Common myeloid progenitor, CD34-positive (primary cell): Measurements from ENCODE around the gene ARHGAP36. TPM values are rescaled to one million over a fixed set of nuclear protein-coding genes. Genes with fewer than 3 reads are reported as not detected.

Source experiments
- CTCF ChIA-PET: fragments of 350-600 bp; sonication (Branson Sonifier 250); formaldehyde crosslinking; loops from one replicate; lab custom pipeline; 2021; ENCODE audit warnings: antibody characterized with exemption; lab: Charles Lee
- POLR2A ChIA-PET: fragments of 350-600 bp; sonication (Branson Sonifier 250); formaldehyde crosslinking; loops from one replicate; lab custom pipeline; 2021; ENCODE audit warnings: antibody characterized with exemption; lab: Charles Lee
- DNase-seq, 3 donors: peaks; one replicate each; pipeline versions ENCODE4 v3.0.0 to v3.0.0-alpha.2; 2013
- H3K27ac ChIP-seq, 2 experiments: 1 replicate in 1 of 2; 2 replicates in 1 of 2; pipeline ENCODE4 v1.7.0; 2013; ENCODE audit warnings: inconsistent platforms in 2 of 2, low read length in 2 of 2, mild to moderate bottlenecking in 2 of 2, low read depth in 1 of 2, moderate library complexity in 1 of 2; ENCODE audit not compliant: severe bottlenecking in 2 of 2, insufficient read depth in 1 of 2, poor library complexity in 1 of 2
- H3K27me3 ChIP-seq, 5 experiments: replicated peaks in 2 of 5; 1 replicate in 3 of 5; 2 replicates in 2 of 5; pipeline versions ENCODE4 v1.6.1 to v1.7.0; 2013; ENCODE audit warnings: low read length in 4 of 5, mild to moderate bottlenecking in 2 of 5, moderate library complexity in 2 of 5, inconsistent platforms in 1 of 5; ENCODE audit not compliant: insufficient read depth in 5 of 5, control insufficient read depth in 4 of 5
- H3K36me3 ChIP-seq, 4 experiments: 1 replicate in 2 of 4; 2 replicates in 2 of 4; pipeline versions ENCODE4 v1.6.1 to v1.7.0; 2013; ENCODE audit warnings: low read length in 3 of 4, control low read depth in 1 of 4, mild to moderate bottlenecking in 1 of 4; ENCODE audit not compliant: control insufficient read depth in 4 of 4, insufficient read depth in 4 of 4
- H3K4me1 ChIP-seq, 4 experiments: 1 replicate in 3 of 4; 2 replicates in 1 of 4; pipeline versions ENCODE4 v1.6.1 to v1.7.1; 2013; ENCODE audit warnings: low read length in 3 of 4, mild to moderate bottlenecking in 3 of 4, control low read depth in 1 of 4, inconsistent platforms in 1 of 4, moderate library complexity in 1 of 4; ENCODE audit not compliant: control insufficient read depth in 4 of 4, insufficient read depth in 4 of 4; ENCODE audit errors: control extremely low read depth in 1 of 4
- H3K4me3 ChIP-seq, 7 experiments: 1 replicate in 4 of 7; 2 replicates in 3 of 7; pipeline versions ENCODE4 v1.5.1 to v1.7.0; 2013; ENCODE audit warnings: mild to moderate bottlenecking in 7 of 7, low read length in 6 of 7, moderate library complexity in 6 of 7, inconsistent platforms in 2 of 7, low read depth in 2 of 7, control low read depth in 1 of 7; ENCODE audit not compliant: insufficient read depth in 4 of 7, control insufficient read depth in 1 of 7; ENCODE audit errors: extremely low read depth in 1 of 7
- H3K9me3 ChIP-seq, 5 experiments: 1 replicate in 4 of 5; 2 replicates in 1 of 5; pipeline versions ENCODE4 v1.6.1 to v1.7.1; 2013; ENCODE audit warnings: low read length in 4 of 5, mild to moderate bottlenecking in 2 of 5, inconsistent platforms in 1 of 5, low read depth in 1 of 5, moderate library complexity in 1 of 5; ENCODE audit not compliant: control insufficient read depth in 4 of 5, insufficient read depth in 2 of 5; ENCODE audit errors: control extremely low read depth in 1 of 5
- WGBS: methylation state at CpG from one replicate; pipeline ENCODE4 v1.1.5; 2013; ENCODE audit not compliant: insufficient coverage; 5-methylcytosine and 5-hydroxymethylcytosine counted together
- polyA plus RNA-seq: library from polyadenylated mRNA; unstranded; fragments of 120-200 nt; gene quantifications from one replicate; pipeline ENCODE4 v1.2.1, GENCODE V29; 2013

The ARHGAP36 gene
- not detected for polyA plus RNA-seq

DNA sequence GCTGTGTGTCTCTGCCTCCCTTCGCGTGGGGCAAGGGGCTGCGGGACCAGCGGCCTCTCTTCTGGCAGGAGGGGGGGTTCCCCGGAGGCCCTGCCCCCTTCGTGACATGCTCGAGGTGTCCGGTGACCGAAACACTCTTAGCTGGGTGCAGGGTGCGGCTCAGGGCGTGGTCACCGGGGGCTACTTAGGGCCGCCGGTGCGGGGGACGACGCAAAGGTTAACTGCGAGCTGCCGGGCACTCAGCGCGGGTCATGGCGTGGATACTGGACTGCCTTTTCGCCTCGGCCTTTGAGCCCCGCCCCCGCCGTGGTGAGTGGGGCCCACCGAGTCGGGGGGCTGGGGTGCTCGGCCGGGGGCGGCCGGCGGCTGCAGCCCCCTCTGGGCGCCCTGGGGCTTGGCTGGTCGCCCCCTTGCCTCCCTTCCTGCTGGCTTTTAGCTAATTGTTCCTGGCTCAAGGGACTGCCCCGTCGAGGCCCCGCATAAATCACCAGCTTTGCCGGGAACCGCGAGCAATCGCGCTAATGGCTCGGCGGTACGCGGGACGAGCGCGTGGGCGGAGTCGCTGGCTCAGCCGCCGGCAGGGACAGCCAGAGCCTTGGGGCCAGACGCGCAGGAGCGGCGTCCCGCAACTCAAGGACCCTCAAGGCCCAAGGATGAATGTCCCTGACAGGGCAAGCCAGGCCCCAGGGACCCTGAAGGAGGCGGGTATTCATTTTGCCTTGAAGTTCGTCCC, at the start of gene ARHGAP36:
Gene ARHGAP36, plus strand, starts transcription at position 211 of the 733 bp plus-strand sequence. CDS start 23,320 bp downstream, outside the sequence.
- 28% methylated on average over 52 of the region's 62 CpGs for WGBS
- H3K4me1 ChIP-seq = no peaks in the 10 kb centered on the region
- ChIA-PET CTCF (no interaction called here), POLR2A (no interaction called here)
- H3K9me3 ChIP-seq = no peaks in the 10 kb centered on the region
- H3K4me3 ChIP-seq = no peak within 1 kb of the TSS
- no peaks in the 10 kb centered on the region for H3K36me3 ChIP-seq
- H3K27me3 ChIP-seq = peaks cover 3 to 67% (median 14%) of the 10 kb centered on the region in 5 experiments
- H3K27ac ChIP-seq = no peak within 1 kb of the TSS
- peak in 1 of 3 donors; percentile 1 for DNase-seq

DNA sequence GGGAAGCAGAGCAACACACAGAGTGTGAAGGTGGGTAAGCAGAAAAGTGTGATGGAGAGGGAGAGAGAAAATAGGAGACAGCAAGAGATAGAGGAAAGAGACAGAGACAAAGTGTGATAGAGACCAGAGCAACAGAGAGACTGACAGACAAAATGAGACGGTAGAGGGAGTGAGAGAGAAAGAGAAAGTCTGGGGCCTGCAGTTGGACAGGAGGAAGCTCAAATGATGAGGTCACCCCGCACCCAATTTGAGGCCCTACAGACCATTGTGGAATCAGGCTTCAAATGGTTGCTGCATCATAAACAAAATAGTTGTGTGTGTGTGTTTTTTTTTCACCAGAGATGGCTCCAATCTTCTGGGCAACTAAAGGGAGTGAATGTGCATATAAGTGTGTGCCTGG, 48.0 kb upstream of the ARHGAP36 start:
- POLR2A ChIA-PET = no interaction called here
- CTCF ChIA-PET = no interaction called here
- Histone ChIP-seq H3K4me1 (no peaks in the 10 kb centered on the region), H3K4me3 (no peak overlapping the region), H3K9me3 (no peaks in the 10 kb centered on the region), H3K27ac (no peak overlapping the region), H3K36me3 (no peaks in the 10 kb centered on the region), H3K27me3 (peaks cover 0 to 8% (median 0%) of the 10 kb centered on the region in 5 experiments)
- WGBS = 51% methylated on average over 2 of the region's 2 CpGs
- no peak for DNase-seq

DNA sequence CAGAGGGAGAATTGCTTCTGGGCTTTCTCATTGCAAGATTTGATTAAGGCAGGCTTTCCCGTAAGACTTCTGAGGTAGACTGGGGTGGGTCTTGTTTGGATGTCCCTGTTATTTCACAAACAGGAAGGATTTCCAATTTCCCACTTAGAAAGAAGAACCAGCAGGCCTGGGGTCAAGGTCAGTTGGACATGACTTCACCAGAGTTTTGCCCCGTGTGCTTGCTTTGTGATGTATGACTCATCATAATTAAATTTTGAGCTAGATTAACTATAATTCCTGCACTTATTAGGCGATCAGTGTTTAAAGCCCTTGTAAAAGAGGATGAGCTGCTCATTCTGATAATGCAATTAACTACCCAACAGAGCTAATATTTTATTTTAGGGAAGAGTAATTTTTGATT, 32.8 kb upstream of the ARHGAP36 start:
- Histone ChIP-seq H3K4me3 (no peak overlapping the region), H3K36me3 (no peaks in the 10 kb centered on the region), H3K4me1 (no peaks in the 10 kb centered on the region), H3K27me3 (peaks cover 0 to 19% (median 0%) of the 10 kb centered on the region in 5 experiments), H3K27ac (no peak overlapping the region), H3K9me3 (peaks cover 0 to 4% (median 0%) of the 10 kb centered on the region in 5 experiments)
- DNase-seq = no peak
- 80% methylated on average over 1 of the region's 3 CpGs for WGBS
- ChIA-PET CTCF (no interaction called here), POLR2A (no interaction called here)

GRCh38 chrX:131032354-131033230, 25.6 kb upstream of the ARHGAP36 start:
- H3K27me3 ChIP-seq = peaks cover 0 to 11% (median 0%) of the 10 kb centered on the region in 5 experiments
- 86% methylated on average over 1 of the region's 2 CpGs for WGBS
- no peak overlapping the region for H3K27ac ChIP-seq
- no peaks in the 10 kb centered on the region for H3K4me1 ChIP-seq
- POLR2A ChIA-PET = no interaction called here
- no peaks in the 10 kb centered on the region for H3K9me3 ChIP-seq
- CTCF ChIA-PET = no interaction called here
- no peak for DNase-seq
- no peak overlapping the region for H3K4me3 ChIP-seq
- H3K36me3 ChIP-seq = no peaks in the 10 kb centered on the region

DNA sequence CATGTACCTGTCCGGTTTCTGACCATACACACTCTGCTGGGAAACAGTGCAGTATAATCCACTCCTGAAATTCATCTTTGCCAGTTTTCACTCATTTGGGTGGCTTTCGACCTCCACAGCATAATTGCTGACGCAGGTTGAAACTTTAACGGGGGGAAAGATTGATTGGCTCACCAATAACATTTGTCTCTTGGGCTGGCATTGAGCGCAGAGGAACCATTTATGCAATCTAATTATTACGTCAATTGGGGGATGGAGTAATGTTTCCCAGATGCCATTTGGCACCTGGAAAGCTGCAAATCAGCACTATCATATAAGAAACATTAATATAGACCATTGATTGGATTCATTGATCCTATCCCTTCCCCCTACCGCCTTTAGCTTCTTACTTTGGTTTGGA, 24.1 kb upstream of the ARHGAP36 start:
- 81% methylated on average over 7 of the region's 7 CpGs for WGBS
- Histone ChIP-seq H3K4me3 (no peak overlapping the region), H3K36me3 (no peaks in the 10 kb centered on the region), H3K9me3 (no peaks in the 10 kb centered on the region), H3K27me3 (peaks cover 0 to 9% (median 0%) of the 10 kb centered on the region in 5 experiments), H3K27ac (no peak overlapping the region), H3K4me1 (no peaks in the 10 kb centered on the region)
- CTCF ChIA-PET = no interaction called here
- DNase-seq = no peak
- POLR2A ChIA-PET = no interaction called here

- Histone ChIP-seq H3K9me3 (no peaks in the 10 kb centered on the region), H3K36me3 (no peaks in the 10 kb centered on the region), H3K4me3 (no peak overlapping the region), H3K4me1 (no peaks in the 10 kb centered on the region), H3K27me3 (peaks cover 0 to 24% (median 2%) of the 10 kb centered on the region in 5 experiments), H3K27ac (no peak overlapping the region)
- DNase-seq = no peak
- CTCF ChIA-PET = no interaction called here
- POLR2A ChIA-PET = no interaction called here
Measured at GRCh38 chrX:131040781-131041180, 17.4 kb upstream of the ARHGAP36 start.

DNA sequence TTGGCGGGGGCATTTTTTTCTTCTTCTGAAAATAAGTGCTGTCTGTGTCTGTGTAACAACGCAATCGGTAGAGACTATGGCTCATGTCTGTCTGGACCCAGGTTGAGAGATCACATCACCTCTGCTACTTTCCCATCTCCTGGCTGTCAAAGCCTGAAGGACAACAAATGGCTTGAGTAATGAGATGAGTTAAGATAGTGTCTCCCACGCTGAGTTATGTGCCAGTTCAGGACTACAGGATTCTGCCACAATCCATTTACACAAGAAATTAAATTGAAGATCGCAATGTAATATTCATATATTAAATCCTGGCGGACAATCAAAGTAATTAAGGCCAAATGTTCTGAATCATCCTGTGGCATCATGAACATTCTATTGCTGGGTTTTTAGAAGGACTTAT, 16.5 kb upstream of the ARHGAP36 start:
- no peaks in the 10 kb centered on the region for H3K9me3 ChIP-seq
- DNase-seq = no peak
- ChIA-PET POLR2A (no interaction called here), CTCF (no interaction called here)
- no peaks in the 10 kb centered on the region for H3K36me3 ChIP-seq
- peaks cover 0 to 31% (median 6%) of the 10 kb centered on the region in 5 experiments for H3K27me3 ChIP-seq
- no peak overlapping the region for H3K4me3 ChIP-seq
- no peak overlapping the region for H3K27ac ChIP-seq
- no peaks in the 10 kb centered on the region for H3K4me1 ChIP-seq
- 83% methylated on average over 1 of the region's 6 CpGs for WGBS
